MV-4-11 (cell line): ENCODE measurements around the gene CATSPERB.
"Not testable (repeated sequence)": the region's sequence is repeated elsewhere in the genome, so short reads cannot be mapped to it uniquely, and the experiment has no call there.

Experiments used
- DNase-seq: peaks from one replicate; lab custom pipeline; 2025; lab: John Stamatoyannopoulos, UW

Gene CATSPERB

DNA sequence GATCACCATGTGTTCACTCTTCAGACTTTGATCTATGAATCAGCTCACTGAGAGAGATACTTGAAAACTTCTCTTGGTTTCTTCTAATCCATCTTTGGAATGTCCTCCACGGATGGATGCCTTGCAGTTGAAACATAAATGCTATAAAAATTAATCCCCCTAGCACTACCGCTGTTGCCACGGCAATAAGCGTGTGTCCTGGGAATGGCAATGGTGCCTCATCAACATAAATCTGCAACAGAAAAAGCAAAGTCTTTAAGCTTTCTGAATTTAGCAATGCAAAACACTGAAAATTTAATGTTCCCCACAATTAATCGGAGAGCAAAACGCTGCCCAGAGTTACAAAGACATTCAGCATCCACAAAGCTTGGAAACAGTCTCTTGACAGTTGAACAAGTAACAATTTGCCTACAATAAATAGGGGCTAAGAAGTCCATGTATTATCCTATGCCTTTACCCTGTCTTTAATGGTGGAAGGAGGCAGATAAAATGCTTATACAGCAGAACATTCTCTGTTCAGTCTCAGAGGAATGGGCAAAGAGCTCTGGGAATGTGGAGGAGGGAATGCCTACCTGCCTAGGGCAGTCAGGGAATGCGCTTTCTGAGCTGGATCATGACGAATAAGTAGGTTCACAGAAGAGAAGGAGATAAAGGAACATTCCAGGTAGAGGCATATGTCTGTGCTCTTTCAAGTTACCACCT lies 150.9 kb downstream of the CATSPERB start:
- no peak for DNase-seq

GRCh38 chr14:91577632-91578233 lies 154.2 kb downstream of the CATSPERB start:
- no peak for DNase-seq

GRCh38 chr14:91575469-91576208 lies 156.2 kb downstream of the CATSPERB start:
- no peak for DNase-seq

DNA sequence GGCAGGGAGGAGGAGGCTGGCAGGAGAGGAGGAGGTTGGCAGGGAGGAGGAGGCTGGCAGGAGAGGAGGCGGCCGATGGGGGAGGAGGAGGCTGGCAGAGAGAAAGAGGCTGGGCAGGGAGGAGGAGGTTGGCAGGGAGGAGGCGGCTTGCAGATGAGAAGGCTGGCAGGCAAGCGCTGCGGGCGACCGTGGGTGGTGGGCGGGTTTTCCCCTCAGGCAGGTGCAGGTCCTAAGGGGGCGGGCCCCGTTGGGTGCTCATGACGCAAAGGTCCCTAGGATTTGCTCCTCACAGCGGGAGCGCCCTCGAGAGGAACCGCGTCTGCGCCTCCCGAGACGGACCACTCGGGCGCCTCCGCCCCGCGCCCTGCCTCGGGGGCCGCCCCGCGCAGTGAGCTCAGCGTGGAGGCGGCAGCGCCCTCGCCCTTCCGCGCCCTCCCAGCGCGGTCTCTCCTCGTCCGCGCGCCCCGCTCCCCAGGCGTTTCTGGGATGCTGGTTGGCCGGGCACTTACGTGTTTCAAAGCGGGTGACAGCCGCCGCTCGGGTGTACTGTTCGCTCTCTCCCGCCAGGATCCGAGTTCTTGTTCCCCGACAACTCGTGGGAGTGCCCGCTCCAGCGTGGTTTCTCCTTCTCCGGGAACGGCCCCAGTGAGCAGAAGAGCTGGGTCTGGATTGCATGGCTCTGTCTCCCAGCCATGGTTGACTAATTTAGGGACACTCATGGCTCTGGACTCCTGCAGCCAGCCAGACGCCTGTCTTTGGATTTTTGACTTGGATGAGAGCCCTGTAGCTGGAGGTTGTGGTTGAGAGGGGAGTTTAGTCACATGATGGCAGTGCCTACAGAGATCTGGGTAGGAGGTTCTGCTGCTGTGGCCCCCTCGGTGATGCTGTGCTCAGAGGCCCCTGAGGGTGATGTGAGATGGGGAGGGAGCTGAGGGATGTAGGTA lies 157.7 kb downstream of the CATSPERB start:
- peak; percentile 7 for DNase-seq

DNA sequence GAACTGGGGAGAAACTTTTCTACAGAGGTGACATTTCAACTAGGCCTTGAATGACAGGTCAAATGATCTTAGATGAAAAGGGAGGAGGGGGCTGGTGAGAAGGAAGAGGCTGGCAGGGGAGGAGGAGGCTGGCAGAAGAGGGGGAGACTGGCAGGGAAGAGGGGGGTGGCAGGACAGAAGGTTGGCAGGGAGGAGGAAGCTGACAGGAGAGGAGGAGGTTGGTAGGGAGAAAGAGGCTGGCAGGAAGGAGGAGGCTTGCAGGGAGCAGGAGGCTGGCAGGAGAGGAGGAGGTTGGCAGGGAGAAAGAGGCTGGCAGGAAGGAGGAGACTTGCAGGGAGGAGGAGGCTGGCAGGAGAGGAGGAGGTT lies 158.4 kb downstream of the CATSPERB start:
- no peak for DNase-seq

- DNase-seq = no peak
Measured at GRCh38 chr14:91570021-91570420, 161.9 kb downstream of the CATSPERB start.

- no peak for DNase-seq
Measured at GRCh38 chr14:91569301-91569700, 162.6 kb downstream of the CATSPERB start.

- DNase-seq = no peak
Measured at GRCh38 chr14:91568626-91569025, 163.3 kb downstream of the CATSPERB start.

- DNase-seq = not testable (repeated sequence)
Measured at GRCh38 chr14:91567827-91568226, 164.1 kb downstream of the CATSPERB start.

DNA sequence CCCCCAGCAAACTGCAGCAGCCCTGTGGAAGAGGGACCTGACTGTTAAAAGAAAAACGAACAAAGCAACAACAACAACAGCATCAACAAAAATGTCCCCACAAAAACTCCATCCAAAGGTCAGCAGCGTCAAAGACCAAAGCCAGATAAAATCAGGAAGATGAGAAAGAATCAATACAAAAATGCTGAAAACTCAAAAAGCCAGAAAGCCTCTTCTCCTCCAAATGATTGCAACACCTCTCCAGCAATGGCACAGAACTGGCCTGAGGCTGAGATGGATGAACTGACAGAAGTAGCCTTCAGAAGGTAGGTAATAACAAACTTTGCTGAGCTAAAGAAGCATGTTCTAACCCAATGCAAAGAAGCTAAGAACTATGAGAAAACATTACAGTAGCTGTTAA lies 176.4 kb downstream of the CATSPERB start:
- no peak for DNase-seq

- DNase-seq = no peak
Measured at GRCh38 chr14:91554535-91555332, 177.2 kb downstream of the CATSPERB start.

DNA sequence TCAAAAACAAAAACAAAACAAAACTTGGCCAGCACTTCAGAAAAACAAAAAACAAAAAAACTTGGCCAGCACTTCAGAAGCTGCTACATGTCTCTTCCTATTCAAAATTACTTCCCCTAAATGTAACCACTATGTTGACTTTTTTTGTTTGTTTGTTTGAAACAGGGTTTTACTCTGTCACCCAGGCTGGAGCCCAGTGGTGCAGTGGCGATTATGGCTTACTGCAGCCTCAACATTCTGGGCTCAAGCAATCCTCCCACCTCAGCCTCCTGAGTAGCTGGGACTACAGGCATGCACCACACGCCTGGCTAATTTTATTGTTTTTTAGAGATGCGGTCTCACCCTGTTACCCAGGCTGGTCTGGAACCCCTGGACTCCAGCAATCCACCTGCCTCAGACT lies 183.8 kb downstream of the CATSPERB start:
- DNase-seq = no peak

GRCh38 chr14:91545946-91546716 lies 185.8 kb downstream of the CATSPERB start:
- DNase-seq = no peak

GRCh38 chr14:91545204-91545603 lies 186.7 kb downstream of the CATSPERB start:
- DNase-seq = no peak

GRCh38 chr14:91536327-91536726 lies 195.6 kb downstream of the CATSPERB start:
- no peak for DNase-seq

DNA sequence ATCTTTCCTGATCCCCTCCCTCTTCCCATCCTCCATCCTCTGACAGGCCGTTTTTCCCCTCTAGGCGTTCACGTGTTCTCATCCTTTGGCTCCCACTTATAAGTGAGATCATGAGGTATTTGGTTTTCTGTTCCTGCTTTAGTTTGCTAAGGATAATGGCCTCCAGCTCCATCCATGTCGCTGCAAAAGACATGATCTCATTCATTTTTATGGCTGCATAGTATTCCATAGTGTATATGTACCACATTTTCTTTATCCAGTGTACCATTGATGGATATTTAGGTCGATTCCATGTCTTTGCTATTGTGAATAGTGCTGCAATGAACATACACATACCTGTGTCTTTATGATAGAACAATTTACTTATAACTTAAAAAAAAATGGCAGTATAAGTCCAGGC lies 197.8 kb downstream of the CATSPERB start:
- not testable (repeated sequence) for DNase-seq

DNA sequence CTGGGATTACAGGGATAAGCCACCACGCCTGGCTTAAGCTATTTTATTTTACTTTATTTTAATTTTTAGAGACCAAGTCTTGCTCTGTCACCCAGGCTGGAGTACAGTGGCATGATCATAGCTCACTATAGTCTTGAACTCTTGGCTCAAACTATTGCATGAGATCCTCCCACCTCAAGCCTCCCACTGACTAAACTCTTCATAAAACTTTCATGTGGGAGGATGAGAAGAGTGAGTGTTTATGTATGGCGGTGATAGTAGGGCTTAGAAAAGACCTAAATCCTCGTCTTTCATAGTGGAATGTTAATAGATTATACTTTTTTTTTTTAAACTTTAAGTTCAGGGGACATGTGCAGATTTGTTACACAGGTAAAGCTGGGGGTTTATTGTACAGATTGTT lies 198.3 kb downstream of the CATSPERB start:
- no peak for DNase-seq
